Measurements from ENCODE around the gene EMILIN3.

DNA sequence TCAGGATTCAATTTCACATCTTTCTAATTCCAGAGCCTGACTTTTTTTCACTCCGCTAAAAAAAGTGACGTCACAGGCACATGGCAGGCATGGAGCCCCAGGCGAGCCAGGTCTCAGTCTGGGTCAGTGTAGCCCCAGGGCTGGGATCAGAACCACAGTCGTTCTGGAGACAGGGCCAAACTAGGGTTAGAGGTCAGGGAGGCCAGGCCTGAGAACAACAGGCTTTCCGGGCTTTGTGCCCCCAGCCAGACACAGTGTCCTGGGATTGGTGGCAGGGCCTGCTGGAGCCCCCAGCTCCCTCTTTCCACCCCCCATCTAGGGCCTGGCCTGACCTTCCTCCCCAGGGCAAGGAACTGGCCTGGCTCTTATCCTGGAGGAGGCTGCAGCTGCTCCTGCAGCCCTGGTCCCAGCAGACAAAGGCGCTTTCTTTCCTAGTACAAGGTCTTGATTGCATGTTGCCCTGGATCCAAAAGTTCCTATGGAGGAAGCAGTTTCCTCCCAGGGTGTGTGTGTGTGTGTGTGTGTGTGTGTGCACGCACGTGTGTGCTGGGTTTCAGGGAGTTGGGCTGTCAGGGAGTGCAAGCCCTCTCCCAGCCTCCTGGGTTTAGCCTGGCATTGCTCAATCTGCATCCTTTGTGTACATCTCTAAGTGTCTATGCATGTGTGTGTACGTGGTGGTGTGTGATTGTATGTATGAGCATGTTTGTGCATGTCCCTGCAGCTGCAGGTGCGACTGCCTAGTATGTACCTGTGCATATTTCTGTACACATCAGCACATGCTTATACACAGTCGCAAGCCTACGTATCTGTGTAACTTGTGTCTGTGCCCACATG, 26.5 kb upstream of the EMILIN3 start:
- TF ChIP-seq, protein P1, sequence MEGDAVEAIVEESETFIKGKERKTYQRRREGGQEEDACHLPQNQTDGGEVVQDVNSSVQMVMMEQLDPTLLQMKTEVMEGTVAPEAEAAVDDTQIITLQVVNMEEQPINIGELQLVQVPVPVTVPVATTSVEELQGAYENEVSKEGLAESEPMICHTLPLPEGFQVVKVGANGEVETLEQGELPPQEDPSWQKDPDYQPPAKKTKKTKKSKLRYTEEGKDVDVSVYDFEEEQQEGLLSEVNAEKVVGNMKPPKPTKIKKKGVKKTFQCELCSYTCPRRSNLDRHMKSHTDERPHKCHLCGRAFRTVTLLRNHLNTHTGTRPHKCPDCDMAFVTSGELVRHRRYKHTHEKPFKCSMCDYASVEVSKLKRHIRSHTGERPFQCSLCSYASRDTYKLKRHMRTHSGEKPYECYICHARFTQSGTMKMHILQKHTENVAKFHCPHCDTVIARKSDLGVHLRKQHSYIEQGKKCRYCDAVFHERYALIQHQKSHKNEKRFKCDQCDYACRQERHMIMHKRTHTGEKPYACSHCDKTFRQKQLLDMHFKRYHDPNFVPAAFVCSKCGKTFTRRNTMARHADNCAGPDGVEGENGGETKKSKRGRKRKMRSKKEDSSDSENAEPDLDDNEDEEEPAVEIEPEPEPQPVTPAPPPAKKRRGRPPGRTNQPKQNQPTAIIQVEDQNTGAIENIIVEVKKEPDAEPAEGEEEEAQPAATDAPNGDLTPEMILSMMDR (IDR thresholded peaks at IDR 0.05), result no peak
- TF ChIP-seq EP300 (IDR thresholded peaks at IDR 0.05) (no peak), POLR2A (IDR thresholded peaks at IDR 0.05) (no peak)

All from sigmoid colon (tissue), 4 donors.